NCI-H146 (cell line): Measurements from ENCODE around the gene FMN2.
"Not testable (repeated sequence)": the region's sequence is repeated elsewhere in the genome, so short reads cannot be mapped to it uniquely, and the experiment has no call there.

Source experiments
- DNase-seq: peaks from one replicate; lab custom pipeline; 2025; lab: John Stamatoyannopoulos, UW

Gene FMN2

GRCh38 chr1:240254778-240255291 lies 163.2 kb downstream of the FMN2 start:
- no peak for DNase-seq

GRCh38 chr1:240255922-240256321 lies 164.2 kb downstream of the FMN2 start:
- DNase-seq = no peak

DNA sequence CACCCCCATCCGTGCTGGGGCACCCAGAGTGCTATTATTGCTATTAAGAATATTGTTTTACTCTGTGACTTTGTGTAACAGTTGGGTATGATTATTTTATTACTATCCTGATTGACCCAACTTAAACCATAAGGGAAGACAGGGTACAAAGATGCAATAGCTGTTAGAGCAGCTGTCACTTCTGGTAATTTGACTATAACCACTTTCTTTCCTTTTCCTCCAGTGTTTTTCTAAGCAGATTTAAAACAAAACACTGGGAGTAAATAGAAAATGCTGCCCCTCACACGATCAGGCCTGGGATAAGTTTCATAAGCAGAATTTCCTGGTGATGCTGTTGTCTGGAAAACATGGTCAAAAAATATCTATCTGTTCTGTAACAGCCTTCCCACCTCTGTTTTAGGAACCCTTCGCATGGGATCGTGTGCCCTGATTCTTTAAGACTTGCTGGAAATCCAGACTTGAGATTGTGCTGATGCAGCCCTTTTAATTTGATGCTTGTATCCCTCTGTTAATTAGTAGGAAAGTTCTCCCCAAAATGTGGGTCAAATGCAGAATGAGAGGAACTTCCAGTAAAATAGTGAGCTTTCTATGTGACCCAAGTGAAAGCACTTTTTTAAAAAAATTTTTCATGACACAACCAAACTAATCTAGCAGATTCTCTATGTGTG lies 165.3 kb downstream of the FMN2 start:
- no peak for DNase-seq

DNA sequence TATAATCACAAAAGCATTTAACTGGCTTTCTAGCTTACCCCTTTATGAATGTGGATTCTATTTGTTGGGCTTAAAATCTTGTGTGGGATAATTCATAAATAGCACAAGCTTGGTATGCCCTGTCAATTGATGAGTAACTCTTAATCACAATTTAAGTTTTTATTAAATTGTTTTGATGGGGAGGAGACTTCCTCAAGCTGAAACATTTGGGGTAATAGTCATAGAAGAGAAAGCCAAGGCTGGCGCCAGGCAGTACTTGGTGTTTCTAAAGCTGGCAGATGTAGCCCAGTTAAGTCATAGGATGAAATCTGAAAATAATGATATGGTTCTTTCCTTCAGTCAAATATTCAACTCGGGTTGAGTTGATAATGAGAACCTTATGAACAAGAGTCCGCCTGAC lies 167.2 kb downstream of the FMN2 start:
- DNase-seq = no peak

DNA sequence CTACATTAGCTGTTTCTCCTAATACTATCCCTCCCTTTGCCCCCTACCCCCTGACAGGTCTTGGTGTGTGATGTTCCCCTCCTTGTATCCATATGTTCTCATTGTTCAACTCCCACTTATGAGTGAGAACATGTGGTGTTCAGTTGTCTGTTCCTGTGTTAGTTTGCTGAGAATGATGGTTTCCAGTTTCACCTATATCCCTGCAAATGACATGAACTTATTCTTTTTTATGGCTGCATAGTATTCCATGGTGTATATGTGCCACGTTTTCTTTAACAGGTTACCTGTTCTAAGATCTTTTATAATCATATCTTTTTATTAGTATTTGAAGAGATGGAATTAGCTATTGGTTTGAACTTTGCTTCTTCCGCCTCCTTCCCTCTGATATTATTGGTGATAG lies 172.8 kb downstream of the FMN2 start:
- DNase-seq = not testable (repeated sequence)

GRCh38 chr1:240271081-240271480 lies 179.4 kb downstream of the FMN2 start:
- no peak for DNase-seq

DNA sequence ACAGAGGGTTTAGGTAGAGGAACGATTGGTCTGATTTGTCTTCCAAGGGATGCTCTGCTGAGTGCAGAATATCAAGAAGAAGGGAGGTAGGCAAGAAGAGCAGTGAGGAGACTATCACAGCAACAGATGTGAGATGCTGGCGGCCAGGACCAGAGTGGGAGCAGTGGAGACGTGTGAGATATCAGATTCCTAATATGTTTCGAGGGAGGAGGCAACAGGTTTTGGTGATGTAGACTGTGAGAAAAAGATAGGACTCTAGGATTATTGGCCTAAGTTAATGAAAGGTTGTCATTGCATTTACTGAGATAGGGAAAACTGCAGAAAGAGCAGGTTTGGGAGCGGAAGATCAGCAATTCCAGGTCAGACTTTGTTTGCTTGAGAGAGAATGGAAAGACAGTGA lies 182.9 kb downstream of the FMN2 start:
- DNase-seq = no peak

GRCh38 chr1:240275219-240275618 lies 183.5 kb downstream of the FMN2 start:
- not testable (repeated sequence) for DNase-seq

GRCh38 chr1:240278082-240278481 lies 186.4 kb downstream of the FMN2 start:
- no peak for DNase-seq

DNA sequence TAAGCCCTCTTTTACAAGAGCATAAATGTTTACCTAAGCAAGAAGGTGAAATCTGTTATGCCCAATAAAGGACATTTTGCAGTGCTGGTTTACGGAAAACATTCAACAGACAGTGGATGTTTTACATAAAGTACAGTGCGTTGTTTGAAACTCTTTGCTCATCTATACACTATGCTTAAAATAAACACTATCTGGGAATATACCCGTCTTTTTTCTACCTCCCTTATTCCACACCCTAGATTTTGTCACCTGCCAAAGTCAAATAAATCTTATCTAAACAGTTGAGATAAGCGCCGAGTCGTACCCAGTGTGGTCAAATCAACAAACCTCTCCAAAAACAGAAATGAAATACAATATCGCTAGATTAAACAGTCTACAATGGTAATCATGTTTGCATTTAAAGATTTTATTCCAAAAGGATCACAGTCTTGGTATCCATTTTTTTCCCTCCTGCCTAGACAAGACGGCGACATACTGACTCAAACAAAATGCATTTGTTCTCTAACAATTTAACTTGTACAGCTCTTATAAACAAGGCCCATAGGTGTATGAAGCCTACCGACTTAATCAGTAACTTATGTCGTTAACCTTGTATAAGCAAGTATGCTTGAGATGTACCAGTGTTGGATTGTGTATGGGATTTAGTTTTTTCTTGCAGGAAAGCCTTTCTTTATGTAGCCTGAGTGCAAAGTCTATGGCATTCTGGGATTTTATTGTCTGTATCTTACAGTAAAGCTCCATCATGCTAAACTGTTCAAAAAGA lies 189.1 kb downstream of the FMN2 start:
- peak; percentile 91 for DNase-seq

- no peak for DNase-seq
Observed at GRCh38 chr1:240282061-240282830, 190.6 kb downstream of the FMN2 start.

DNA sequence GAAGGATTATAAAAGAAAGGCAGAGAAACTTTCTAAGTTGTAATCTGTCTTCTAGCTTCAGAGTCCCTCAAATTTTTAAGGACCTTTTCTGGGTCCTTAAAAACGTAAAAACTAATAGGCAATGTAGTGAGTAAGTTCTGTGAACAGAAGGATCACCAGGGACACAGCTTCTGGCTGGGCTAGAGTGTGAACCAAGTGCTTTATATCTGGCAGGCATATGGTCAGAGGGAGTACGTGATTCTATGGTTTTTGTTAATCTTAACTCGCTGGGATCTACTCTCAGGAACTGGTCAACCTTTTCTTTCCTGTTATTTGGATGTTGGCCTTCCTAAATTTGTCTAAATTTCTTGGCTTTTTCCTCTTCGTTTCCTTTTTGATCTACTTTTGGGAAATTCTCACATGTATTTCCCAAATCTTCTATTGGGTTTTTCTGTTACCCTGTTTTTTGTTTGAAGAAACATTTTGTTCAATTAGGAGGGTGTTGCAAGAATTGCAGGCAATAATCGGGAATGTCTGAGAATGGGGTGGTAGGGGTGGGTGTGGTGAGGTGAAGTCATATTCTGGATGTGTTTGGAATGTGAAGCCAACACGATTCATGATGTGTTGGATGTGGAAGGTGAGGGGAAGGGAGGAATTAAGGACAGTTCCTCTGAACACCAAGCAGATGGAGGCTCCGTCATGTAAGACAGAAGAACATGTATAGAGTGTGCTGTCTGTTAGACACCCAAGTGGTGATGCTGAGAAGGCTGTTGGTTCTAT lies 193.2 kb downstream of the FMN2 start:
- no peak for DNase-seq

- DNase-seq = no peak
Observed at GRCh38 chr1:240285540-240285939, 193.9 kb downstream of the FMN2 start.

GRCh38 chr1:240287722-240288121 lies 196.0 kb downstream of the FMN2 start:
- peak; percentile 14 for DNase-seq

GRCh38 chr1:240293706-240294105 lies 202.0 kb downstream of the FMN2 start:
- DNase-seq = no peak

DNA sequence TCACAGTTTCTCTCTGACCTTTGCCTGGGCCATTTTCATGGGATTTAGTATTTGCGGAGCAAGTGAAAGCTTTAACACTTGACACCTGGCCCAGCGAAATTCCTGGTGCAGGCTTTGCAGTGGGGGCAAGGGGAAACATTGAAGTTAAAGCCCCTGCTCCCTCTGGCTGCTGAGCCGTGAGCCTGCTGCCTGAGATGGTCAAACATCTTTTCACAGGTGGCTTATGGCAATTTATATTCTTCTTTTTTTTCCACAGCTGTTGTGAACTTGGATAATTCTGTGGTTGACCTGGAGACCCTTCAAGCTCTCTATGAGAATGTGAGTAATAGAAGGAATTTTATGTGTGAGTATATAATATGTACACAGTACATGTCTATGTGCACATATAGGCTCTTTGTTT lies 202.9 kb downstream of the FMN2 start:
- peak; percentile 7 for DNase-seq

DNA sequence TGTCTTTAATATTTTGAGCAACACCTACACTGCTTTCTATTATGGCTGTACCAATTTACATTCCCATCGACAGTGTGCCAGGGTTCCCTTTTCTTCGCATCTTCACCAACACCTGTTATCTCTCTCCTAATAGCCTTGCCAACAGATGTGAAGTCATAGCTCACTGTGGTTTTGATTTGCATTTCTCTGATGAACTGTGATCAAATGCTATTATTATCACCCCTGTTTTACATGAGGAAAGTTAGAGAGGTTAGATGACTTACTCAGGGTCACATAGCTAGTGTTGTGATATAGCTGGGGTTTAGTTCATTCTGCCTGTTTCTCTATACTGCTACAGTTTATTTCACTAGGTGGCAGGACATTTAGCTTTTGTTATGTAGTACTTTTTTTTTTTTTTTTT lies 204.1 kb downstream of the FMN2 start:
- DNase-seq = no peak

DNA sequence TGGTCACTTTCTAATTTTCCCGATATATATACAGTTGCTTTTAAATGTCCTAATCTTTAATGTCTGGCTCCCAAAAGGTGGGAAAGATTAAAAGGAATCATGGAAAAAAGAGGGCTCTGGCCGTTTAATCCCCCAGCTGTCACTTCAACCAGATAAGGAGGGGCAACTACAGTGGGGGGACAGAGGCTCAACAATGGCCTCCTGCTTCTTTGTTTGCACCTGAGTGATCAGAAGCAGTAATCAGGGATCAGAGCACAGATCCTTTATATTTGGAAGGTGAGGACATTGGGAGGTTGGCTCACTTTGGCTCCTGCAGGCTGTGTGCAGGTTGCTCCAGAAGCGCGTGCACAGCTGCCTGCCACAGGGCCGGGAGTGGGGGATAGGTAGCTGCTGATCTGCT lies 212.8 kb downstream of the FMN2 start:
- DNase-seq = peak; percentile 65

- DNase-seq = no peak
Observed at GRCh38 chr1:240306673-240307072, 215.0 kb downstream of the FMN2 start.

- no peak for DNase-seq
Observed at GRCh38 chr1:240308096-240308495, 216.4 kb downstream of the FMN2 start.

DNA sequence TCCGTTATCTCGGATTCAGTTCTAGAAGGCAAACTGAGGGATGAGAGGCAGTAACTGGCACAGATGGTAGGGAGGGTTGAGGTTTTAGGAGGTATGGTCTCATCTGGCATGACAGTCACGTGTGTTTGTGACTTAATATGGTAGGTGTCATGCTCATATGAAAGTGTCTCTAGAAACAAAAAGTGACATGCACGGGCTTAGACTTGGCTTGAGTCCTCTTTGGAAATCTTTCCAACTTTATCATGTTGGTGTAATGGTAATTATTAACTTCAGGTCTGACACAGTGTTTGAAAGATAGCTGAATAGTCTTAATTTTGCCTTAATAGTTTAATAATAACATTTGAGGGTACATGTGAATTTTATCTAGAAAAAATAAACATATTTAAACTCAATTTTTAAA lies 218.1 kb downstream of the FMN2 start:
- no peak for DNase-seq
